Heart right ventricle (tissue), 16 donors: ENCODE measurements around the gene CEP290. TPM values are rescaled to one million over a fixed set of nuclear protein-coding genes. Genes with fewer than 3 reads are reported as not detected.
"Not testable (repeated sequence)": the region's sequence is repeated elsewhere in the genome, so short reads cannot be mapped to it uniquely, and the experiment has no call there.

Experiments
- ATAC-seq, 8 donors: fragments of 200-7000 bp; cut with Tn5 transposase; one replicate each; pipeline ENCODE4 v1.9.1; 2020; ENCODE audit warnings: mild to moderate bottlenecking in 8 of 8, moderate library complexity in 8 of 8, moderate number of reproducible peaks in 1 of 8
- DNase-seq, 2 donors: peaks; one replicate each; pipeline ENCODE4 v3.0.0-alpha.2; 2020
- H3K27ac ChIP-seq, 10 donors: fragments of 200-600 bp; sonication (generic) in 2 of 10; one replicate each; pipeline versions ENCODE4 v1.5.0 to v1.8.0; 2020 to 2022; ENCODE audit warnings: mild to moderate bottlenecking in 3 of 10
- H3K27me3 ChIP-seq, 7 donors: fragments of 200-600 bp; one replicate each; pipeline ENCODE4 v1.8.0; 2021 to 2022; ENCODE audit warnings: mild to moderate bottlenecking in 2 of 7
- H3K36me3 ChIP-seq, 9 donors: fragments of 200-600 bp; sonication (generic) in 1 of 9; one replicate each; pipeline versions ENCODE4 v1.5.0 to v1.8.0; 2020 to 2022; ENCODE audit warnings: mild to moderate bottlenecking in 2 of 9
- H3K4me1 ChIP-seq, 9 donors: fragments of 200-600 bp; sonication (generic) in 1 of 9; one replicate each; pipeline versions ENCODE4 v1.5.0 to v1.8.0; 2020 to 2022; ENCODE audit warnings: mild to moderate bottlenecking in 4 of 9
- H3K4me3 ChIP-seq, 10 donors: fragments of 200-600 bp; sonication (generic) in 2 of 10; one replicate each; pipeline versions ENCODE4 v1.5.0 to v1.8.0; 2020 to 2022; ENCODE audit warnings: mild to moderate bottlenecking in 7 of 10, moderate library complexity in 2 of 10
- H3K9me3 ChIP-seq, 11 donors: fragments of 200-600 bp in 10 of 11; sonication (generic) in 2 of 11; one replicate each; pipeline versions ENCODE4 v1.5.0 to v1.8.0; 2013 to 2022; ENCODE audit warnings: mild to moderate bottlenecking in 2 of 11, control low read depth in 1 of 11, moderate library complexity in 1 of 11
- CTCF ChIP-seq, 9 donors: fragments of 200-600 bp; sonication (generic) in 2 of 9; IDR thresholded peaks; one replicate each; pipeline versions ENCODE4 v1.5.0 to v1.8.0; 2021 to 2022; ENCODE audit warnings: antibody characterized with exemption in 9 of 9, mild to moderate bottlenecking in 5 of 9, moderate library complexity in 1 of 9
- WGBS, 2 donors: extraction: QIAGEN DNeasy Blood & Tissue Kit; methylation state at CpG; one replicate each; pipeline ENCODE4 v1.1.7; 2013; ENCODE audit warnings: inconsistent platforms in 1 of 2; 5-methylcytosine and 5-hydroxymethylcytosine counted together
- intact Hi-C, 10 donors: fragments of 100-400 bp; cut with DNase I; formaldehyde crosslinking; loops; one replicate each; pipeline versions ENCODE4 v1.11.1 to v1.14.2; 2022
- polyA plus RNA-seq, 2 donors: library from polyadenylated mRNA; stranded (reverse); fragments of 200-250 nt; gene quantifications; one replicate each; pipeline ENCODE4 v1.2.3, GENCODE V29; 2013
- total RNA-seq, 10 donors: library from RNA; stranded (reverse); fragmentation: NEBNext Ultra II Directional in 3 of 10; extraction: Animal tissue kit (Norgen Biotek cat#: 25700) in 3 of 10; gene quantifications; one replicate each; pipeline versions ENCODE4 v1.2.1 to v1.2.4, GENCODE V29; 2021 to 2023
- donor health status: Arrhythmogenic right ventricular cardiomyopathy.
- donor health status: ischemic (EF 13 %, LVEDD 7.1; RV severe dilation, severe dysfunction).
- donor health status: healthy with polysubstance abuse.
- donor health status: DM: no; HTN: yes; CAD: no.
- donor health status: DM: no; HTN: no; CAD: no.
- donor health status: ischemic (EF 25% LVEDD 6.9; RV normal size, moderate dysfunction).
- donor health status: ischemic (EF 25% LVEDD 5.7; RV mildly dilated, moderate dysfunction).
- donor health status: healthy.
- donor health status: DM: yes; HTN: yes; CAD: no.
- donor health status: Ischemic cardiomyopathy.
- donor health status: ischemic (EF 35%, LVEDD 5.7; RV mildly dilated, moderate dysfunction).
- donor health status: nonischemic (EF 11% LVEDD 7.7; RV severe dilation, severe dysfunction).
- donor health status: DM: yes; HTN: yes; CAD: no.
- donor health status: PGD.
- donor health status: ischemic (EF 29% LVEDD 5.4; RV normal size, mild dysfunction).
- donor health status: nonischemic (EF 23%, LVEDD 6.1; RV moderate dilation, normal function).

CEP290 gene
- total and polyA plus RNA-seq, 12 donors = 2.6 to 10.9 (median 7.7) TPM

- peak overlapping the region; percentile 46 to 91 (median 74) for H3K4me3 ChIP-seq
- H3K27me3 ChIP-seq = no peaks in the 10 kb centered on the region
- H3K9me3 ChIP-seq = no peaks in the 10 kb centered on the region
- H3K27ac ChIP-seq = peak overlapping the region in 9 of 10 donors; percentile 48 to 86 (median 78)
- no peak for TF ChIP-seq CTCF (IDR thresholded peaks at IDR 0.05)
- ATAC-seq (peak in 4 of 8 donors; percentile 0 to 6 (median 3)), DNase-seq (peak; percentile 8 to 14)
- H3K4me1 ChIP-seq = peaks cover 0 to 28% (median 20%) of the 10 kb centered on the region in 9 donors
- 0% methylated on average over 18 of the region's 18 CpGs for WGBS, 2 donors
- peaks cover 0 to 27% (median 0%) of the 10 kb centered on the region in 9 donors for H3K36me3 ChIP-seq
- intact Hi-C loops = loop anchor here in 3 of 10 donors (10.0 kb wide), 2 partner anchors 442 to 852 kb away; partner anchors contain the start of gene KITLG (in 1 of the 3)
These were observed 713 bp upstream of the CEP290 start for GRCh38 chr12:88142610-88142991.

- peak overlapping the region in 9 of 10 donors; percentile 46 to 86 (median 78) for H3K27ac ChIP-seq
- peaks cover 0 to 35% (median 0%) of the 10 kb centered on the region in 9 donors for H3K36me3 ChIP-seq
- 6% methylated on average over 13 of the region's 13 CpGs for WGBS, 2 donors
- peak in 1 of 8 donors; percentile 0 for ATAC-seq
- TF ChIP-seq CTCF (IDR thresholded peaks at IDR 0.05) = no peak
- H3K4me1 ChIP-seq = peaks cover 0 to 28% (median 20%) of the 10 kb centered on the region in 9 donors
- H3K4me3 ChIP-seq = peak overlapping the region; percentile 39 to 91 (median 74)
- intact Hi-C loops = loop anchor here in 3 of 10 donors (10.0 kb wide), 2 partner anchors 443 to 853 kb away; partner anchors contain the start of gene KITLG (in 1 of the 3)
- H3K9me3 ChIP-seq = no peaks in the 10 kb centered on the region
- DNase-seq = no peak
- no peaks in the 10 kb centered on the region for H3K27me3 ChIP-seq
These were observed 489 bp downstream of the CEP290 start for GRCh38 chr12:88141425-88141773.

- peaks cover 0 to 52% (median 0%) of the 10 kb centered on the region in 9 donors for H3K36me3 ChIP-seq
- 94 to 98% methylated on average over 4 of the region's 4 CpGs for WGBS, 2 donors
- H3K9me3 ChIP-seq, DNase-seq, H3K27ac ChIP-seq, H3K4me3 ChIP-seq, H3K27me3 ChIP-seq, ATAC-seq: not testable (repeated sequence)
- H3K4me1 ChIP-seq = peaks cover 0 to 26% (median 20%) of the 10 kb centered on the region in 9 donors
- intact Hi-C loops = loop anchor here in 3 of 10 donors (10.0 kb wide), 2 partner anchors 445 to 855 kb away; partner anchors contain the start of gene KITLG (in 1 of the 3)
These were observed 2.2 kb downstream of the CEP290 start for GRCh38 chr12:88139711-88140110.

DNA sequence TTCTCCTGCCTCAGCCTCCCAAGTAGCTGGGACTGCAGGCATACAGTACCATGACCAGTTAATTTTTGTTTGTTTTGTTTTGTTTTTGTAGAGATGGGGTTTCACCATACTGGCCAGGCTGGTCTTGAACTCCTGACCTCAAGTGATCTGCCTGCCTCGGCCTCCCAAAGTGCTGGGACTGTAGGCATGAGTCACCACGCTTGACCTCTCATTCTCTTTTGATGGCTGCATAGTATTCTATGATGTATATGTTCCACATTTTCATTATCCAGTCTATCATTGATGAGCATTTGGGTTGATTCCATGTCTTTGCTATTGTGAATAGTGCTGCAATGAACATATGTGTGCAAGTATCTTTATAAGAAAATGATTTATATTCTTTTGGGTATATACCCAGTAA is 8.7 kb downstream of the CEP290 start:
- H3K4me1 ChIP-seq, intact Hi-C loops, H3K9me3 ChIP-seq, DNase-seq, ATAC-seq, H3K27me3 ChIP-seq, H3K4me3 ChIP-seq, H3K27ac ChIP-seq: not testable (repeated sequence)
- WGBS, 2 donors = 97 to 100% methylated on average over 2 of the region's 2 CpGs
- peaks cover 0 to 82% (median 0%) of the 10 kb centered on the region in 9 donors for H3K36me3 ChIP-seq

- no peaks in the 10 kb centered on the region for H3K4me1 ChIP-seq
- H3K4me3 ChIP-seq = no peak overlapping the region
- no peak overlapping the region for H3K27ac ChIP-seq
- peaks cover 0 to 83% (median 0%) of the 10 kb centered on the region in 9 donors for H3K36me3 ChIP-seq
- no peaks in the 10 kb centered on the region for H3K9me3 ChIP-seq
- TF ChIP-seq CTCF (IDR thresholded peaks at IDR 0.05) = no peak
- intact Hi-C loops = no loop called here
- ATAC-seq (no peak), DNase-seq (no peak)
- H3K27me3 ChIP-seq = no peaks in the 10 kb centered on the region
These were observed 9.5 kb downstream of the CEP290 start for GRCh38 chr12:88132392-88132791.
